Glutamatergic neuron (in vitro differentiated cells): ENCODE data around the gene GPR143. TPM values are rescaled to one million over a fixed set of nuclear protein-coding genes. Genes with fewer than 3 reads are reported as not detected.
"Not testable (repeated sequence)": the region's sequence is repeated elsewhere in the genome, so short reads cannot be mapped to it uniquely, and the experiment has no call there.

Source experiments
- DNase-seq: peaks from one replicate; pipeline ENCODE4 v3.0.0; 2022
- H3K27ac Mint-ChIP-seq: one replicate; pipeline ENCODE4 v1.8.0; 2020; ENCODE audit warnings: mild to moderate bottlenecking, mixed read lengths, inconsistent platforms; ENCODE audit not compliant: unreplicated experiment
- H3K27me3 Mint-ChIP-seq: one replicate; pipeline ENCODE4 v1.8.0; 2020; ENCODE audit warnings: mild to moderate bottlenecking, moderate library complexity, mixed read lengths, inconsistent platforms; ENCODE audit not compliant: unreplicated experiment
- H3K36me3 Mint-ChIP-seq: one replicate; pipeline ENCODE4 v1.8.0; 2020; ENCODE audit warnings: mild to moderate bottlenecking, mixed read lengths, inconsistent platforms; ENCODE audit not compliant: unreplicated experiment
- H3K4me1 Mint-ChIP-seq: one replicate; pipeline ENCODE4 v1.8.0; 2020; ENCODE audit warnings: mild to moderate bottlenecking, low read depth, mixed read lengths, inconsistent platforms; ENCODE audit not compliant: unreplicated experiment
- H3K4me3 Mint-ChIP-seq: one replicate; pipeline ENCODE4 v1.8.0; 2020; ENCODE audit warnings: mild to moderate bottlenecking, mixed read lengths, inconsistent platforms; ENCODE audit not compliant: unreplicated experiment
- H3K9me3 Mint-ChIP-seq: one replicate; pipeline ENCODE4 v1.8.0; 2020; ENCODE audit warnings: mild to moderate bottlenecking, moderate library complexity, mixed read lengths, inconsistent platforms; ENCODE audit not compliant: unreplicated experiment
- CTCF ChIP-seq: fragments of 200-600 bp; sonication (generic); IDR thresholded peaks from one replicate; pipeline ENCODE4 v1.5.0; 2021; ENCODE audit not compliant: partially characterized antibody, unreplicated experiment
- total RNA-seq: library from RNA; stranded (reverse); fragmentation: NEBNext Ultra II Directional; extraction: Animal tissue kit (Norgen Biotek cat#: 25700); gene quantifications from one replicate; pipeline ENCODE4 v1.2.1, GENCODE V29; 2021; ENCODE audit not compliant: unreplicated experiment

The GPR143 gene
- total RNA-seq, 1 donor from 2014 or later: not detected

- Mint-ChIP-seq H3K27me3 (no peaks in the 10 kb centered on the region), H3K4me1 (peaks cover 7% of the 10 kb centered on the region), H3K4me3 (no peak overlapping the region), H3K27ac (no peak overlapping the region), H3K36me3 (no peaks in the 10 kb centered on the region), H3K9me3 (no peaks in the 10 kb centered on the region)
- no peak for DNase-seq
- TF ChIP-seq CTCF: no peak
Observed at GRCh38 chrX:9770319-9770718, 4.7 kb upstream of the GPR143 start.

- H3K4me1 Mint-ChIP-seq, H3K9me3 Mint-ChIP-seq, H3K27ac Mint-ChIP-seq, H3K27me3 Mint-ChIP-seq, H3K4me3 Mint-ChIP-seq, DNase-seq, H3K36me3 Mint-ChIP-seq: not testable (repeated sequence)
Observed at GRCh38 chrX:9768321-9768839, 2.7 kb upstream of the GPR143 start.

- Mint-ChIP-seq H3K9me3 (no peaks in the 10 kb centered on the region), H3K4me3 (no peak overlapping the region), H3K27ac (peak overlapping the region; percentile 8), H3K36me3 (no peaks in the 10 kb centered on the region), H3K27me3 (no peaks in the 10 kb centered on the region), H3K4me1 (peaks cover 7% of the 10 kb centered on the region)
- DNase-seq: no peak
- no peak for TF ChIP-seq CTCF
Observed at GRCh38 chrX:9767375-9767774, 1.7 kb upstream of the GPR143 start.

- no peak for TF ChIP-seq CTCF
- H3K4me3 Mint-ChIP-seq: peak overlapping the region; percentile 52
- H3K27ac Mint-ChIP-seq: no peak overlapping the region
- no peaks in the 10 kb centered on the region for H3K27me3 Mint-ChIP-seq
- peak; percentile 26 for DNase-seq
- H3K36me3 Mint-ChIP-seq: no peaks in the 10 kb centered on the region
- H3K4me1 Mint-ChIP-seq: peaks cover 7% of the 10 kb centered on the region
- H3K9me3 Mint-ChIP-seq: no peaks in the 10 kb centered on the region
Observed at GRCh38 chrX:9765072-9765736, 443 bp downstream of the GPR143 start.

GRCh38 chrX:9759337-9759736, 6.3 kb downstream of the GPR143 start:
- Mint-ChIP-seq H3K4me3 (no peak overlapping the region), H3K9me3 (no peaks in the 10 kb centered on the region), H3K4me1 (no peaks in the 10 kb centered on the region), H3K36me3 (no peaks in the 10 kb centered on the region), H3K27me3 (no peaks in the 10 kb centered on the region), H3K27ac (no peak overlapping the region)
- no peak for DNase-seq
- TF ChIP-seq CTCF: no peak
